ENCODE measurements around the gene MYO6.

MYO6 gene

DNA sequence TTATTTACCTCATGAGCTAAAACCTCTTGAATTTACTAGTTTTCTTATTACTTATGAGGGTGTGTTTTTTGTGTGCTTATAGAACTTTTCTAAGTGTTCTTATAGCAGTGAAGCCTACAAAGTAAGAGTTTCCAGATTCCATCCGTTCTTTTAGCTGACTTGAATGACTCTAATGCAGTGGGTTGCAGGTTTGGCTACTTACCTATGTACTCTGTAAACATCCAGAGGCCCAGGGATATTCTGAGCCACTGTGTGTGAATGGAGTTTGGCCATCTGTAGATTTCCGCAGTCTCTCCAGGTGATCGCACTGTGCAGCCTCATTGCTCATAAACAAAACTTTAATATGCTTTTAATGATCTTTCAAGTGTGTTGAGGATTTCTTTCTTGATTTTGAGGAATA, 157.8 kb downstream of the MYO6 start:
- H3K27ac ChIP-seq (ENCODE audit: insufficient read depth, low read depth, low read length, poor library complexity, severe bottlenecking), result no peak overlapping the region
- H3K36me3 ChIP-seq (ENCODE audit: control insufficient read depth, insufficient read depth, low read length), result no peaks in the 10 kb centered on the region
- no peak overlapping the region for H3K4me3 ChIP-seq (ENCODE audit: insufficient read depth, low read depth, low read length)
- no peaks in the 10 kb centered on the region for H3K9me3 ChIP-seq (ENCODE audit: control insufficient read depth, low read length)
- H3K27me3 ChIP-seq (ENCODE audit: control insufficient read depth, insufficient read depth, low read length, poor library complexity, severe bottlenecking), result no peaks in the 10 kb centered on the region
- WGBS, 2 experiments, result 83 to 90% methylated on average over 1 to 3 of the region's 3 CpGs
- no peaks in the 10 kb centered on the region for H3K4me1 ChIP-seq (ENCODE audit: control insufficient read depth, insufficient read depth, low read length)

DNA sequence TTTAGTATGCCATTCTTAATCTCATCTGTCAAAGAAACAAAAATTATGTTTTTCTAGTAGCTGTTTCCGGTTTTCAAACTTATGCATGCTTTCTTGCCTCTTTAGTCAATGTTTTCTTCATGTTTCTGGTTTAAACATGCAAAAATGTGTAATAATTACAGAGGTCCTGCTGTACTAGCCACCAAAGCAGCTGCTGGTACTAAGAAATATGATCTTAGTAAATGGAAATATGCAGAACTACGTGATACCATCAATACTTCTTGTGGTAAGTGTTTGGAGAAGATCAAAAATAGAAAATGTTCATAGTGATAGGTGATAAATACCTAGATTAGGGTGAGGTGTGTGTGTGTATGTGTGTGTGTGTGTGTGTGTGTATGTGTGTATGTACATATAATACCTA, 158.4 kb downstream of the MYO6 start:
- 98 to 100% methylated on average over 2 of the region's 2 CpGs for WGBS, 2 experiments
- no peaks in the 10 kb centered on the region for H3K36me3 ChIP-seq (ENCODE audit: control insufficient read depth, insufficient read depth, low read length)

DNA sequence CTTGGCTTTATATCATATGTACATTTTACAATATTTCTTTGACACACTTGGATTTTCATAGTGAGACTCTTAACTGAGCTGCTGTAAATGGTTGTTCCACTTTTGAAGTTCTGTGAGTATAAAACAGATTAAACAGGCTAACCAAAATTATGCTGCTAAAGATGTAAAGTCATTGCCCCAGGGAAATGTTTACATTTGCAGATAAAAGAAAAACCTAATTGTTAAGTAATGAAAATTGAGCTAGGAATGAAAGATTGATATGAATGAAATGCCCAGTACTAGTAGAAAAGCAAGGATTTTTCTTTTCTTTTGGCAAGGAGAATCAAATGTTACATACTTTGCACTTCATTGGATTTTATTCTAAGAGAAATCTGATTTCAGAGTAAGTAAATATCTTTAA, 164.0 kb downstream of the MYO6 start:
- no peak overlapping the region for H3K4me3 ChIP-seq (ENCODE audit: insufficient read depth, low read depth, low read length)

More for the DNA sequence above, 158.4 kb downstream of the MYO6 start:
- Histone ChIP-seq H3K27ac (ENCODE audit: insufficient read depth, low read depth, low read length, poor library complexity, severe bottlenecking) (no peak overlapping the region), H3K4me3 (ENCODE audit: insufficient read depth, low read depth, low read length) (no peak overlapping the region), H3K27me3 (ENCODE audit: control insufficient read depth, insufficient read depth, low read length, poor library complexity, severe bottlenecking) (no peaks in the 10 kb centered on the region), H3K4me1 (ENCODE audit: control insufficient read depth, insufficient read depth, low read length) (no peaks in the 10 kb centered on the region), H3K9me3 (ENCODE audit: control insufficient read depth, low read length) (no peaks in the 10 kb centered on the region)

DNA sequence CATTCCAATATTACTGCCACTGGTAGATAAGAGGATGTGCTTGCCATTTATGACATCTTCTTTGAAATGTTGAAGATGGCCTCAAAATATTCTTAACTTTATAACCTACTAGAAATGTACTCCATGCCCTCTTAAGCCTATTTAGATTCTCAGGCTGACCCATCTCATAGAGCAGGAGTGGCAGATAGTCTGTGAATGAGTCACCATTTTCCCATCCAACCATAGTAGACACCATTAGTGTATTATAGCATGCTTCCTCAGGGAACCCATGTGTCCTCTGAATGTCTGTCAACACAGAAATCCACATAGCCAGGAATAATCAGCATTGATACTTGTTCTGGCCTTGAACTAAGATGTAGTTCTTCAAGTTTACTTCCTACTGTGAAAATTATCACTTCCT, 173.2 kb downstream of the MYO6 start:
- no peak overlapping the region for H3K27ac ChIP-seq (ENCODE audit: insufficient read depth, low read depth, low read length, poor library complexity, severe bottlenecking)
- no peak overlapping the region for H3K4me3 ChIP-seq (ENCODE audit: insufficient read depth, low read depth, low read length)
- no peaks in the 10 kb centered on the region for H3K27me3 ChIP-seq (ENCODE audit: control insufficient read depth, insufficient read depth, low read length, poor library complexity, severe bottlenecking)
- H3K4me1 ChIP-seq (ENCODE audit: control insufficient read depth, insufficient read depth, low read length), result no peaks in the 10 kb centered on the region
- H3K9me3 ChIP-seq (ENCODE audit: control insufficient read depth, low read length), result no peaks in the 10 kb centered on the region
- H3K36me3 ChIP-seq (ENCODE audit: control insufficient read depth, insufficient read depth, low read length), result no peaks in the 10 kb centered on the region

More for the DNA sequence above, 164.0 kb downstream of the MYO6 start:
- Histone ChIP-seq H3K36me3 (ENCODE audit: control insufficient read depth, insufficient read depth, low read length) (no peaks in the 10 kb centered on the region), H3K9me3 (ENCODE audit: control insufficient read depth, low read length) (no peaks in the 10 kb centered on the region), H3K4me1 (ENCODE audit: control insufficient read depth, insufficient read depth, low read length) (no peaks in the 10 kb centered on the region), H3K27me3 (ENCODE audit: control insufficient read depth, insufficient read depth, low read length, poor library complexity, severe bottlenecking) (no peaks in the 10 kb centered on the region), H3K27ac (ENCODE audit: insufficient read depth, low read depth, low read length, poor library complexity, severe bottlenecking) (no peak overlapping the region)

DNA sequence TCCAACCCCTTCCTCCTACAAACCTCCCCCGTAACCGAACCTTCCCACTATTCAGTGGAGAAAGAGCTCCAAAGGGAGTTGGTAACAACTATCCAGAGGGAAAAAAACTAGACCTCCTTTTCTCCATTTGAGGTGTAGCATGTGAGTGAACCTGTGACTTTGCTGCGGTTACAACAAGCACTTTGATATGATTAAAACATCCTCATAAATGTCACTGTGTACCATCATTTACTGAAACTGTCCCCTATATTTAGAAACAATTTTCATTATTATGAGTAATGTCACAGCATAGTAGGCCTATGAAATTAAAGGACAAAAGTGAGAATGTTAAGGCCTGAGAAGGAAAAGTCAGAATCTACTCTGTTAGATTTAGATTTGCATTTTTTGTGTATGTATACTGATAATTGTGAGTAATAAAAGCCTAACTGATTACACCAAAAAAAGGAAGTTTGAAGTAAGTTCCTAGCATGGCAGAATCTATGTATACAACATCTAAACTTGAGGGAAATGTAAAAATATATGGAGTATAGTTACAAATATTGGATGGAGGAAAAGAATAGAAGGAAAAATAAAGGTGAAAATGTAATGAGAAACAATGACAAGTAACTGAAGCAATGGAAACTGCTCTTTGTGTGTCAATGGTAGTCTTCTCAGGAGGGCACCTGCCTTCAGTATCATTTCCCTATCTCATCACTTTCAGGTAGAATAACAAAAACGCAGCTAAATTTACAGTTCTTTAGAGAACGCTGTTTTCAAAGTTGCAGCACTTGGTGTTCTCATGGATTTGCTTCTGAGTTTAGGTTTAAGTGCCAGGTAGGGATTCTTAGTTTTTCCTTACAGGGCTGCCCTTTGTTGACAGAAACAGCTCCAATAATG, 177.5 kb downstream of the MYO6 start:
- H3K4me3 ChIP-seq (ENCODE audit: insufficient read depth, low read depth, low read length), result no peak overlapping the region
- no peaks in the 10 kb centered on the region for H3K4me1 ChIP-seq (ENCODE audit: control insufficient read depth, insufficient read depth, low read length)
- no peaks in the 10 kb centered on the region for H3K27me3 ChIP-seq (ENCODE audit: control insufficient read depth, insufficient read depth, low read length, poor library complexity, severe bottlenecking)
- H3K27ac ChIP-seq (ENCODE audit: insufficient read depth, low read depth, low read length, poor library complexity, severe bottlenecking), result no peak overlapping the region
- H3K36me3 ChIP-seq (ENCODE audit: control insufficient read depth, insufficient read depth, low read length), result no peaks in the 10 kb centered on the region
- no peaks in the 10 kb centered on the region for H3K9me3 ChIP-seq (ENCODE audit: control insufficient read depth, low read length)
- WGBS, 2 experiments, result 90 to 93% methylated on average over 3 to 5 of the region's 5 CpGs

DNA sequence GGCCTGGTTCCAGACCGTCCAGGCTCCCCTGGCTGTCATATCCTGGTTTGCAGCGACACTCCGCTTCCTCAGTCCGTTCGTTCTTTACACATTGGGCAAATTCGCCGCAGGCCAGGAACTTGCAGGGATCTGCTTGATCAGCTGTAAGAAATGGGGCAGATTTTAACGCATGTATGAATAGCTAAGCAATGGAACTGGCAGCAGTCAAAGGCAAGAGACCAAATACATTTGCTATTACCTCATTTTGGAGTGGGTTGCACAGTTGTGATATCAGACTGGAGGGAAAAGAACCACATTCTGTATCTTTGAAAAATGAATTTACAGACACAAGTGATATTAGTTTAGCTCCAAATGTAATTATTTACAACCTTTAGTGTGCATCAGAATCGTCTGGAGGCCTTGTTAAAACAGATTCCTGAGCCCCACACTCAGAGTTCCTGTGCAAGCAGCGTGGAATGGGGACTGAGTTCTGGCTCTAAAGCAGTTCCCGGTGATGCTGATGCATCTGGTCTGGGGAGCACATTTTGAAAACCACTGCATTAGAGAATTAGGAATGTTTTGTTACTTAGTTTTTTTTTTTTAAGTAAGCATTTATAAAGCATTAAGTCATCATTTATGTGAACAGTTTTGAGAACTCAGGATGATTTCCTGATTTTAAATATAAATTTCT, 182.1 kb downstream of the MYO6 start:
- 89% methylated on average over 11 of the region's 11 CpGs for WGBS, 2 experiments
- no peak overlapping the region for H3K27ac ChIP-seq (ENCODE audit: insufficient read depth, low read depth, low read length, poor library complexity, severe bottlenecking)

DNA sequence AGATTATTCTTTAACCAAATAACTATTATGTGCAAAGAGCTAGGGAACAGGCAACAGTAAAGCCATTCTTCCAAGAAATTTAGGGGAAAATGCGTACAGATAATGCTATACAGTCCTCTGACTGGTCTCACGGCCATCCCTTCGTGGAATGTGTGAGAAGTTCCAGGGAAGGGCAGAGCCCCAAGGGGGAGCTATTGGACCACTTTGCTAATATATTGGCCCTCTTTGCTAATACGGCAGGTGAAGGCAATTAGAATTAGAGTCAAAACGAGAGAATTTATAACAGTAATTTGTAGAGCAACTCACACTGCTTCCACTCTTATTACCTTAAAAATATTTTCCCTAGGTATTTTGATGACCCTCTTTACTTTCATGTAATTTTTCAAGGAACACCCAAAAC, 183.0 kb downstream of the MYO6 start:
- Histone ChIP-seq H3K9me3 (ENCODE audit: control insufficient read depth, low read length) (no peaks in the 10 kb centered on the region), H3K36me3 (ENCODE audit: control insufficient read depth, insufficient read depth, low read length) (no peaks in the 10 kb centered on the region), H3K4me1 (ENCODE audit: control insufficient read depth, insufficient read depth, low read length) (peaks cover 9% of the 10 kb centered on the region), H3K27me3 (ENCODE audit: control insufficient read depth, insufficient read depth, low read length, poor library complexity, severe bottlenecking) (no peaks in the 10 kb centered on the region), H3K27ac (ENCODE audit: insufficient read depth, low read depth, low read length, poor library complexity, severe bottlenecking) (no peak overlapping the region), H3K4me3 (ENCODE audit: insufficient read depth, low read depth, low read length) (no peak overlapping the region)
- 50% methylated on average over 4 to 5 of the region's 5 CpGs for WGBS, 2 experiments

More for the DNA sequence above, 182.1 kb downstream of the MYO6 start:
- Histone ChIP-seq H3K4me1 (ENCODE audit: control insufficient read depth, insufficient read depth, low read length) (no peaks in the 10 kb centered on the region), H3K9me3 (ENCODE audit: control insufficient read depth, low read length) (no peaks in the 10 kb centered on the region), H3K4me3 (ENCODE audit: insufficient read depth, low read depth, low read length) (no peak overlapping the region), H3K36me3 (ENCODE audit: control insufficient read depth, insufficient read depth, low read length) (no peaks in the 10 kb centered on the region), H3K27me3 (ENCODE audit: control insufficient read depth, insufficient read depth, low read length, poor library complexity, severe bottlenecking) (no peaks in the 10 kb centered on the region)

DNA sequence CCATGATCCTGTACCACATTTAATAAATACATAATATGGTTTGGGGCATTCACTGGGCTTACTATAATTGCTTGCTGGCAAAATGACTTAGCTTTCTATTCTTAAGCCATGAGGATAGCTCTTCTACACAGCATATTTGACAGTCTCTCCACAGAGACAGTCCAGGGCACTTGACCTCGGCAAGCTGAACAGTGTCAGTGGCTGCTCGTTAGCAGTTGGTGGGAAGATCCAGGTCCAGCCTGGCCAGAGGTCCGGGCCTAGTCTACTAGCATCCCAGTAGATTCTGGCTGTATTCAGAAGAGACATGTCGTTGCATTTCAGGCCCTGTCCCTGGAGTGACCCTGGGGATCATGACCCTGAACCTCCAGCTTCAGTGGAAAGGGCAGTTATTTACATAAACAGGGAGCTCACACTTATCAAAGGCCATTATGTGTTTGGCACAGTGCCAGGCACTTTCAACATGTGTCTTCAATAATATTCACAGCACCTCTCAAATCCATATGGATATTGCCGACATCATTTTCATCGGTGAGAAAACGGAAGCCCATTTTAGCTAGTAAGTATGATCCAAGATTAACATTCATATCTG, 184.4 kb downstream of the MYO6 start:
- H3K27me3 ChIP-seq (ENCODE audit: control insufficient read depth, insufficient read depth, low read length, poor library complexity, severe bottlenecking), result no peaks in the 10 kb centered on the region
- H3K9me3 ChIP-seq (ENCODE audit: control insufficient read depth, low read length), result no peaks in the 10 kb centered on the region
- peaks cover 11% of the 10 kb centered on the region for H3K4me1 ChIP-seq (ENCODE audit: control insufficient read depth, insufficient read depth, low read length)
- H3K4me3 ChIP-seq (ENCODE audit: insufficient read depth, low read depth, low read length), result no peak overlapping the region
- H3K36me3 ChIP-seq (ENCODE audit: control insufficient read depth, insufficient read depth, low read length), result no peaks in the 10 kb centered on the region
- WGBS, 2 experiments, result 91 to 92% methylated on average over 5 to 7 of the region's 7 CpGs
- no peak overlapping the region for H3K27ac ChIP-seq (ENCODE audit: insufficient read depth, low read depth, low read length, poor library complexity, severe bottlenecking)

DNA sequence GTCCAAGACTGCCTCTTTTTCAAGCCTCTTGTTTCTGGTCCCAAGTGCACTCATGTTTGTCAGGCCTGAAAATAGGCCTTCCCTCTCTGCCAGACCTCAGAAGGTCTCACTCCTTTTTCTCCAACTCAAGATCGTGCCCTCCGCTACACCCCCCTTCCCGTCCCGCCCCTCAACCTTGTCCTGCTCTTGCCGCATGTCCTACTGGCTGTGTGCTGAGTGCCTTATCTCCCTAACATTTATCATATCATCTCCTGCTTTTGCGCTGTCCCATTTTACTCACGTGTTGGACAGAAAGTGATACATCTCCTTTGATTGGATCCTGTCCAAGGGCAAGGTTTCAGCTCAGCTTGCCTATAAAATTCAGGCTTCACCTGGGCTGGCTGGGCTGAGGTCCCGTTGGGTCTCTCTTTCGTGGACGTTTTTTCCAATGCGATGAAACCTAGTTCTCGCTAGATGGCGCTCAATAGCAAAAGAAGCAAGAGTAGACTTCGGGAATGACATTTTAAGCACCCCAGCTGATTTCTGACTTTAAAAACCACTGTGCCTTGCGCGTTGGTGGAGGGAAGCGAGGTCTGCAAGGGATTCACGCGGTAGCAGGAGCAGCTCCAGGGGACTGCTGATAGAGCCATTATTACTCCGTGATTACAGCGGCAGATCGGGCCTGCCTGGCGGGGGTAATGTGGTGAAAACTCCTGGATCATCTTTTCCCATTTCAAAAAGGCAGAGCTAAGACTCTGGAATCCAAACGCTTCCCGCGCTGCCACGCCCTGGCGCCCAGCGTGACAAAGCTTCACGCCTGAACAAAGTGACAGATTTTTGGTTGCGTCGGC, 185.8 kb downstream of the MYO6 start:
- Histone ChIP-seq H3K4me3 (ENCODE audit: insufficient read depth, low read depth, low read length) (peak overlapping the region; percentile 33), H3K36me3 (ENCODE audit: control insufficient read depth, insufficient read depth, low read length) (no peaks in the 10 kb centered on the region), H3K4me1 (ENCODE audit: control insufficient read depth, insufficient read depth, low read length) (peaks cover 11% of the 10 kb centered on the region), H3K27ac (ENCODE audit: insufficient read depth, low read depth, low read length, poor library complexity, severe bottlenecking) (peak overlapping the region; percentile 71), H3K9me3 (ENCODE audit: control insufficient read depth, low read length) (no peaks in the 10 kb centered on the region), H3K27me3 (ENCODE audit: control insufficient read depth, insufficient read depth, low read length, poor library complexity, severe bottlenecking) (no peaks in the 10 kb centered on the region)
- 12% methylated on average over 32 of the region's 32 CpGs for WGBS, 2 experiments

DNA sequence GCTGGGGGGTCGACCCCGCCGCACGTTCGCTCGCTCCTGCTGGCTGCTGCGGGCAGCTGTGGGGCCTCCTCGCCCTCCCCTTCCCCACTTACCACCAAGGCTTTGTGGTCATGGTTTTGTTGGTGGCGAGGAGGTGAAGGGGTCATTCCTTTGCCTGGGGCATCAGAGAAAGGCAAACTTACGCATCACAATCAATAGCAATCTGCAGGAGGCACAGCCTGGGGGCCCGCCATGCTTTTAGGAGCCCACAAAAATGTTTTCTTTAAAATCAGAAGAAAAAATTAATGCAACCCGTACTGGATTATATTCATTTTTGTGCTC, 186.4 kb downstream of the MYO6 start:
- 3 to 10% methylated on average over 9 to 12 of the region's 12 CpGs for WGBS, 2 experiments
- H3K4me1 ChIP-seq (ENCODE audit: control insufficient read depth, insufficient read depth, low read length), result peaks cover 11% of the 10 kb centered on the region
- peak overlapping the region; percentile 33 for H3K4me3 ChIP-seq (ENCODE audit: insufficient read depth, low read depth, low read length)
- no peaks in the 10 kb centered on the region for H3K9me3 ChIP-seq (ENCODE audit: control insufficient read depth, low read length)
- no peaks in the 10 kb centered on the region for H3K27me3 ChIP-seq (ENCODE audit: control insufficient read depth, insufficient read depth, low read length, poor library complexity, severe bottlenecking)
- H3K36me3 ChIP-seq (ENCODE audit: control insufficient read depth, insufficient read depth, low read length), result no peaks in the 10 kb centered on the region
- no peak overlapping the region for H3K27ac ChIP-seq (ENCODE audit: insufficient read depth, low read depth, low read length, poor library complexity, severe bottlenecking)
